HCT116 (cell line): ENCODE results near the gene PDE7B. TPM values are rescaled to one million over a fixed set of nuclear protein-coding genes. Genes with fewer than 3 reads are reported as not detected.

ENCODE experiments used
- ATAC-seq: fragments of 200-7000 bp; cut with Tn5 transposase; 2 replicates; pipeline ENCODE4 v1.9.1; 2020; ENCODE audit warnings: mild to moderate bottlenecking, moderate library complexity
- BruUV-seq: library from RNA; stranded (reverse); fragments of 400-500 nt; replicated peaks from 2 replicates; lab custom pipeline; 2021; lab: Mats Ljungman, UMichigan
- CTCF ChIA-PET: fragments of 300-600 bp; sonication (Branson Sonifier 250); formaldehyde crosslinking; loops from one replicate; lab custom pipeline; 2021; ENCODE audit warnings: antibody characterized with exemption; lab: Charles Lee
- POLR2A ChIA-PET: fragments of 300-600, 350-600 bp; sonication (Branson Sonifier 250); formaldehyde crosslinking; loops from one replicate; lab custom pipeline; 2021; ENCODE audit warnings: antibody characterized with exemption; lab: Charles Lee
- RAD21 ChIA-PET, 2 experiments: fragments of 300-600 bp; sonication (Branson Sonifier 250); formaldehyde crosslinking; loops; one replicate each; lab custom pipeline; 2023; ENCODE audit warnings: low total read pairs in 2 of 2; ENCODE audit not compliant: uncharacterized antibody in 2 of 2, unreplicated experiment in 2 of 2, low non-redundant PET in 1 of 2; lab: Charles Lee
- DNase-seq: peaks from one replicate; pipeline ENCODE4 v3.0.0-alpha.2; 2010; ENCODE audit warnings: low read depth, low spot score
- H2AFZ ChIP-seq: fragments of 200-600 bp; shearing (Covaris generic), sonication (generic); 2 replicates; pipeline ENCODE4 v1.6.1; 2017; ENCODE audit warnings: low read depth, mixed run types, mixed read lengths, antibody characterized with exemption, low read length; ENCODE audit not compliant: poor library complexity, severe bottlenecking
- H3K27ac ChIP-seq: 2 replicates; pipeline ENCODE4 v1.5.1; 2012; ENCODE audit warnings: low read depth, low read length
- H3K27me3 ChIP-seq: fragments of 200-600 bp; sonication (generic); 2 replicates; pipeline ENCODE4 v1.6.1; 2016; ENCODE audit warnings: mixed run types, low read length, mixed read lengths; ENCODE audit not compliant: insufficient read depth
- H3K36me3 ChIP-seq, 2 experiments: fragments of 200-500 bp in 1 of 2; fragments of 200-600 bp in 1 of 2; sonication (Bioruptor generic) in 1 of 2; sonication (generic) in 1 of 2; 2 replicates each; pipeline versions ENCODE4 v1.5.1 to v1.6.1; 2014 to 2016; ENCODE audit warnings: low read length in 2 of 2, inconsistent platforms in 1 of 2, mixed read lengths in 1 of 2, mixed run types in 1 of 2; ENCODE audit not compliant: insufficient read depth in 2 of 2, control insufficient read depth in 1 of 2
- H3K4me1 ChIP-seq, 2 experiments: fragments of 200-600 bp in 1 of 2; sonication (generic) in 1 of 2; 2 replicates each; pipeline versions ENCODE4 v1.5.1 to v1.6.1; 2012 to 2017; ENCODE audit warnings: low read length in 2 of 2, inconsistent platforms in 1 of 2, mild to moderate bottlenecking in 1 of 2, mixed read lengths in 1 of 2, mixed run types in 1 of 2, moderate library complexity in 1 of 2; ENCODE audit not compliant: insufficient read depth in 2 of 2, control insufficient read depth in 1 of 2
- H3K4me2 ChIP-seq: fragments of 200-600 bp; sonication (generic); 2 replicates; pipeline ENCODE4 v1.6.1; 2017; ENCODE audit warnings: mixed run types, low read length, mixed read lengths
- H3K4me3 ChIP-seq, 2 experiments: fragments of 200-600 bp in 1 of 2; sonication (generic) in 1 of 2; replicated peaks in 1 of 2; 2 replicates each; pipeline ENCODE4 v1.5.1; 2011 to 2016; ENCODE audit warnings: low read length in 2 of 2, control low read depth in 1 of 2, low read depth in 1 of 2, mild to moderate bottlenecking in 1 of 2, mixed read lengths in 1 of 2, mixed run types in 1 of 2
- H3K79me2 ChIP-seq: fragments of 200-600 bp; sonication (generic); 2 replicates; pipeline ENCODE4 v1.6.1; 2017; ENCODE audit warnings: mild to moderate bottlenecking, mixed run types, low read length, moderate library complexity, mixed read lengths; ENCODE audit not compliant: insufficient read depth
- H3K9ac ChIP-seq: fragments of 200-600 bp; sonication (generic); 2 replicates; pipeline ENCODE4 v1.6.1; 2016; ENCODE audit warnings: low read length, mixed read lengths
- H3K9me2 ChIP-seq: fragments of 200-600 bp; sonication (generic), shearing (Covaris generic); 2 replicates; pipeline ENCODE4 v1.6.1; 2017; ENCODE audit warnings: mixed run types, mild to moderate bottlenecking, moderate library complexity; ENCODE audit not compliant: insufficient read depth
- H3K9me3 ChIP-seq, 2 experiments: fragments of 200-500 bp in 1 of 2; fragments of 200-600 bp in 1 of 2; sonication (Bioruptor generic) in 1 of 2; sonication (generic) in 1 of 2; 2 replicates each; pipeline ENCODE4 v1.6.1; 2014 to 2017; ENCODE audit warnings: low read length in 2 of 2, mixed read lengths in 2 of 2, inconsistent platforms in 1 of 2, low read depth in 1 of 2, mild to moderate bottlenecking in 1 of 2, mixed run types in 1 of 2, moderate library complexity in 1 of 2; ENCODE audit not compliant: control insufficient read depth in 1 of 2, insufficient read depth in 1 of 2
- H4K20me1 ChIP-seq: fragments of 200-600 bp; sonication (generic), shearing (Covaris generic); 2 replicates; pipeline ENCODE4 v1.6.1; 2017; ENCODE audit warnings: mixed run types, mild to moderate bottlenecking, moderate library complexity; ENCODE audit not compliant: insufficient read depth
- EGR1 ChIP-seq: IDR thresholded peaks from 2 replicates; pipeline ENCODE4 v1.6.1; 2012; ENCODE audit warnings: low read depth
- FOSL1 ChIP-seq: IDR thresholded peaks from 2 replicates; pipeline ENCODE4 v1.6.1; 2012; ENCODE audit warnings: low read depth
- JUND ChIP-seq: IDR thresholded peaks from 2 replicates; pipeline ENCODE4 v1.6.1; 2012
- RAD21 ChIP-seq: IDR thresholded peaks from 2 replicates; pipeline ENCODE4 v1.6.1; 2012; ENCODE audit warnings: low read depth, mild to moderate bottlenecking
- intact Hi-C: fragments of 100-400 bp; cut with micrococcal nuclease; formaldehyde crosslinking; loops from 2 replicates; pipeline ENCODE4 v1.10.0; 2022
- total RNA-seq: library from RNA; stranded (reverse); gene quantifications from one replicate; pipeline ENCODE4 v1.2.1, GENCODE V29; 2021; ENCODE audit not compliant: unreplicated experiment
- TF ChIP-seq, protein P1 (sequence below): IDR thresholded peaks from 2 replicates; pipeline ENCODE4 v1.6.1; 2011; ENCODE audit warnings: mild to moderate bottlenecking, low read length, moderate library complexity; ENCODE audit not compliant: insufficient replicate concordance; ENCODE audit errors: extremely low read depth
- TF ChIP-seq, protein P2 (sequence below), 3 experiments: fragments of 200-600 bp in 1 of 3; sonication (generic) in 1 of 3; IDR thresholded peaks in 2 of 3; conservative IDR thresholded peaks in 1 of 3; 2 replicates each; pipeline ENCODE4 v1.5.1; 2012 to 2017; ENCODE audit warnings: low read depth in 2 of 3, low read length in 2 of 3, antibody characterized with exemption in 1 of 3, borderline replicate concordance in 1 of 3, control low read depth in 1 of 3, mild to moderate bottlenecking in 1 of 3, mixed read lengths in 1 of 3, mixed run types in 1 of 3, moderate library complexity in 1 of 3; ENCODE audit not compliant: insufficient read depth in 1 of 3

Gene PDE7B
- total RNA-seq, 1 experiment from 2014 or later, result 0.61 TPM

DNA sequence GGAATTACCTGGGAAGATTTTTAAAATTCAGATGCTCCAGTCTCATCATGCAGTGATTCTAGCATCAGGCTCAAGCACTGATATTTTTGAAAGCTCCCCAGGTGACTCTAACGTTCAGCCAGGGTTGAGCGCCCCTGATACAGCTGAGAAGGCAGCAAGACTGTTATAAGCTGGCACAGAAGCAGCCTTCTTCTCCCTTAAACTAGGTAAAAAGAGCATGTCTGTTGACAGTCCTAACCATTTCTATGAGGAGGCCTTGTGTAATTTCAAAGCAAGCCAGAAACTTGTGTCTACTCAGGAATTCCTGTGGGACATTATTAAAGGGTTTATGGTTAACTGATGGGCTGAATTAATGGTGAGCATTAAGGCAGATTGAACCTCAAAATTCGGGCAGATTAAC lies 141.9 kb downstream of the PDE7B start (continued):
- TF ChIP-seq, protein P1, sequence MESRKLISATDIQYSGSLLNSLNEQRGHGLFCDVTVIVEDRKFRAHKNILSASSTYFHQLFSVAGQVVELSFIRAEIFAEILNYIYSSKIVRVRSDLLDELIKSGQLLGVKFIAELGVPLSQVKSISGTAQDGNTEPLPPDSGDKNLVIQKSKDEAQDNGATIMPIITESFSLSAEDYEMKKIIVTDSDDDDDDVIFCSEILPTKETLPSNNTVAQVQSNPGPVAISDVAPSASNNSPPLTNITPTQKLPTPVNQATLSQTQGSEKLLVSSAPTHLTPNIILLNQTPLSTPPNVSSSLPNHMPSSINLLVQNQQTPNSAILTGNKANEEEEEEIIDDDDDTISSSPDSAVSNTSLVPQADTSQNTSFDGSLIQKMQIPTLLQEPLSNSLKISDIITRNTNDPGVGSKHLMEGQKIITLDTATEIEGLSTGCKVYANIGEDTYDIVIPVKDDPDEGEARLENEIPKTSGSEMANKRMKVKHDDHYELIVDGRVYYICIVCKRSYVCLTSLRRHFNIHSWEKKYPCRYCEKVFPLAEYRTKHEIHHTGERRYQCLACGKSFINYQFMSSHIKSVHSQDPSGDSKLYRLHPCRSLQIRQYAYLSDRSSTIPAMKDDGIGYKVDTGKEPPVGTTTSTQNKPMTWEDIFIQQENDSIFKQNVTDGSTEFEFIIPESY, result no peak
- TF ChIP-seq EGR1 (no peak), RAD21 (no peak)
- TF ChIP-seq, protein P2, sequence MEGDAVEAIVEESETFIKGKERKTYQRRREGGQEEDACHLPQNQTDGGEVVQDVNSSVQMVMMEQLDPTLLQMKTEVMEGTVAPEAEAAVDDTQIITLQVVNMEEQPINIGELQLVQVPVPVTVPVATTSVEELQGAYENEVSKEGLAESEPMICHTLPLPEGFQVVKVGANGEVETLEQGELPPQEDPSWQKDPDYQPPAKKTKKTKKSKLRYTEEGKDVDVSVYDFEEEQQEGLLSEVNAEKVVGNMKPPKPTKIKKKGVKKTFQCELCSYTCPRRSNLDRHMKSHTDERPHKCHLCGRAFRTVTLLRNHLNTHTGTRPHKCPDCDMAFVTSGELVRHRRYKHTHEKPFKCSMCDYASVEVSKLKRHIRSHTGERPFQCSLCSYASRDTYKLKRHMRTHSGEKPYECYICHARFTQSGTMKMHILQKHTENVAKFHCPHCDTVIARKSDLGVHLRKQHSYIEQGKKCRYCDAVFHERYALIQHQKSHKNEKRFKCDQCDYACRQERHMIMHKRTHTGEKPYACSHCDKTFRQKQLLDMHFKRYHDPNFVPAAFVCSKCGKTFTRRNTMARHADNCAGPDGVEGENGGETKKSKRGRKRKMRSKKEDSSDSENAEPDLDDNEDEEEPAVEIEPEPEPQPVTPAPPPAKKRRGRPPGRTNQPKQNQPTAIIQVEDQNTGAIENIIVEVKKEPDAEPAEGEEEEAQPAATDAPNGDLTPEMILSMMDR (IDR thresholded peaks at IDR 0.05 in 2 of 3, conservative IDR thresholded peaks at IDR 0.05 in 1 of 3; ENCODE audit: borderline replicate concordance in 1 of 3, insufficient read depth in 1 of 3, low read depth in 2 of 3, low read length in 2 of 3), result no peak
- TF ChIP-seq, all 23 proteins: peak for 0

DNA sequence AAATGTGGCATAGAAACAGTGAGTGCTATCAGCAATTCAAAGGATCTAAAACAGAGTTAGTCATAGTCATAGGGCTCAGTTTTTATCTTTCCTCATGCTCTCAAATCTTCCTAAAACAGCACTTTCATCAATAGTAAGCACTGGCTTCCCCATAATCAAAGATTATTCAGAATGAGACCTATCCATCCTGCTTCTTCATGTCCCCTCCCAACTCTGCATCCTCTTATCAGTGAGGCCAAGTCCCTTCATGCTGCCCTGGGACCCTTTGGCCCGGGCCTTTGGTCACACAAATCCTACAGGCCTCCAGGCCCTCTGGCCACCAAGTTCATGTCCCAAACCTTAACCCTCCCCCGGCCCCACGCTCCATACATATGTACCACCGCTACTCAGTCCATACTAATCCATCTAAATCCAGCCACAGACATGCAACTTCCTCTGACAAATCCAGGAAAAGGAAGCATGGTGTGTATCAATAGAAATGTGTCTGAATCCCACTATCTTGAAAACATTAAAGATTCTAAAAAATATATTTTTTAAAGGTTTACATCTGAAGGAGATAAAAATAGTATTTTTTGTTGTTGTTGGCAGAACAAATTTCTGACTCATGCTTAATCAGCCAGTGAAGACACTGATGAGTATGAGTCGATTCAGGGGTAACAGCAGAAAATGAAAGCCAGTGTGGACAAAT lies 143.5 kb downstream of the PDE7B start:
- intact Hi-C loops, result no loop called here
- H4K20me1 ChIP-seq, result no peaks in the 10 kb centered on the region
- H3K79me2 ChIP-seq, result no peaks in the 10 kb centered on the region
- RAD21 ChIA-PET, result no interaction called here
- ATAC-seq, result peak; percentile 52
- peak overlapping the region; percentile 52 for H3K4me2 ChIP-seq
- CTCF ChIA-PET, result no interaction called here
- no TSS peak for BruUV-seq
- no peaks in the 10 kb centered on the region for H3K9me2 ChIP-seq
- no peak for DNase-seq
- H3K27ac ChIP-seq, result no peak overlapping the region
- H3K4me1 ChIP-seq, result peaks cover 4 to 16% of the 10 kb centered on the region in 2 experiments
- no peaks in the 10 kb centered on the region for H3K27me3 ChIP-seq
- no peaks in the 10 kb centered on the region for H3K36me3 ChIP-seq
- H3K9me3 ChIP-seq, result no peaks in the 10 kb centered on the region
- POLR2A ChIA-PET, result no interaction called here
- no peak overlapping the region for H3K4me3 ChIP-seq
- H3K9ac ChIP-seq, result no peak overlapping the region
- peak overlapping the region; percentile 27 for H2AFZ ChIP-seq
- TF ChIP-seq, protein P1, result no peak
- 0 out of 2 replicates have a peak, but pooled peaks have one; percentile 31 for TF ChIP-seq JUND
- peak; percentile 79 for TF ChIP-seq FOSL1
